ENCODE results near the gene ABR.

Gene ABR

GRCh38 chr17:1180958-1181752 is 1.4 kb upstream of the ABR start:
- Histone ChIP-seq H3K36me3 (ENCODE audit: control insufficient read depth, insufficient read depth, low read length) (no peaks in the 10 kb centered on the region), H3K4me3 (ENCODE audit: low read length) (no peak overlapping the region), H3K4me1 (ENCODE audit: control insufficient read depth, insufficient read depth, low read length) (peaks cover 5% of the 10 kb centered on the region), H3K27me3 (ENCODE audit: control insufficient read depth, insufficient read depth, low read length) (peaks cover 58% of the 10 kb centered on the region), H3K9me3 (ENCODE audit: control insufficient read depth, low read length) (no peaks in the 10 kb centered on the region), H3K9ac (ENCODE audit: low read length) (no peak overlapping the region)

GRCh38 chr17:1179112-1179817 is 516 bp downstream of the ABR start:
- peaks cover 5% of the 10 kb centered on the region for H3K4me1 ChIP-seq (ENCODE audit: control insufficient read depth, insufficient read depth, low read length)
- H3K36me3 ChIP-seq (ENCODE audit: control insufficient read depth, insufficient read depth, low read length), result no peaks in the 10 kb centered on the region
- H3K9ac ChIP-seq (ENCODE audit: low read length), result no peak overlapping the region
- no peaks in the 10 kb centered on the region for H3K9me3 ChIP-seq (ENCODE audit: control insufficient read depth, low read length)
- H3K27me3 ChIP-seq (ENCODE audit: control insufficient read depth, insufficient read depth, low read length), result peaks cover 59% of the 10 kb centered on the region
- H3K4me3 ChIP-seq (ENCODE audit: low read length), result no peak overlapping the region

DNA sequence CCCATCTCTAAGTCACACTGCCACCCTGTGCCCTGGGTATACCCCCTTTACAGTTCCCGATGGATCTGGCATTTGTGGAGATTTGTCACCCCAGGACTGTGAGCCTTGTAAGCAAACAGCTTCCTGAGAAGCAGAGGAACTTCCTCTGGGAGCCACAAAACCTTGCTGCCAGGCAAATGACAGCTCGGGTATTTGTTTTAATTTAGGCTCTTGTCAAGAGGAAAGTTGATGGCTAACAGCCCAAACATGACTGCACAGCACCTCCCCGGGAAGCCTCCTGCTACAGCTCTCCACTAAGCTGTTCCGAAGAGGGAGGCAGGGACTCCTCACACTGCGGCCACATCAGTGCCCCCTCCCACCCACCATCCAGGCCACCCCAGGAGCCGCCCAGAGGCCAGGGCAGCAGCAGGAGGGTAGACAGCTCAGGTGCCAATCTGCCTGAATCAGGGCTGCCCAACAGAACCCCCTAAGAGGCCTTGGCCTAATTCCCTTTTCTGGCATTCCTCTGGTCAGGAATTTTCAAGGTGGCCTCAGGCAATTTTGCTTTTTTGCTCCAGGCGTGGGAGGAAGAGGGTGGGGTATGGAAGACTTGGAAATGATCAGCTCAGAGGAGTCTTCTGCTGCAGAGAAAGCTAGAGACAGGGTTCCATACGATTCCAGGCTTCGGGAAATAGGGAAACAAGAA is 2.6 kb downstream of the ABR start:
- Histone ChIP-seq H3K36me3 (ENCODE audit: control insufficient read depth, insufficient read depth, low read length) (no peaks in the 10 kb centered on the region), H3K4me3 (ENCODE audit: low read length) (no peak overlapping the region), H3K27me3 (ENCODE audit: control insufficient read depth, insufficient read depth, low read length) (peaks cover 54% of the 10 kb centered on the region), H3K9ac (ENCODE audit: low read length) (no peak overlapping the region), H3K4me1 (ENCODE audit: control insufficient read depth, insufficient read depth, low read length) (peaks cover 5% of the 10 kb centered on the region), H3K9me3 (ENCODE audit: control insufficient read depth, low read length) (no peaks in the 10 kb centered on the region)

- Histone ChIP-seq H3K4me3 (ENCODE audit: low read length) (no peak overlapping the region), H3K9ac (ENCODE audit: low read length) (no peak overlapping the region), H3K27me3 (ENCODE audit: control insufficient read depth, insufficient read depth, low read length) (peaks cover 38% of the 10 kb centered on the region), H3K36me3 (ENCODE audit: control insufficient read depth, insufficient read depth, low read length) (no peaks in the 10 kb centered on the region), H3K9me3 (ENCODE audit: control insufficient read depth, low read length) (no peaks in the 10 kb centered on the region), H3K4me1 (ENCODE audit: control insufficient read depth, insufficient read depth, low read length) (peaks cover 5% of the 10 kb centered on the region)
Measured at GRCh38 chr17:1174263-1174880, 5.4 kb downstream of the ABR start.

- H3K9ac ChIP-seq (ENCODE audit: low read length), result no peak overlapping the region
- H3K27me3 ChIP-seq (ENCODE audit: control insufficient read depth, insufficient read depth, low read length), result peaks cover 33% of the 10 kb centered on the region
- H3K9me3 ChIP-seq (ENCODE audit: control insufficient read depth, low read length), result no peaks in the 10 kb centered on the region
- no peak overlapping the region for H3K4me3 ChIP-seq (ENCODE audit: low read length)
- no peaks in the 10 kb centered on the region for H3K36me3 ChIP-seq (ENCODE audit: control insufficient read depth, insufficient read depth, low read length)
- peaks cover 2% of the 10 kb centered on the region for H3K4me1 ChIP-seq (ENCODE audit: control insufficient read depth, insufficient read depth, low read length)
Measured at GRCh38 chr17:1173432-1174262, 6.1 kb downstream of the ABR start.

DNA sequence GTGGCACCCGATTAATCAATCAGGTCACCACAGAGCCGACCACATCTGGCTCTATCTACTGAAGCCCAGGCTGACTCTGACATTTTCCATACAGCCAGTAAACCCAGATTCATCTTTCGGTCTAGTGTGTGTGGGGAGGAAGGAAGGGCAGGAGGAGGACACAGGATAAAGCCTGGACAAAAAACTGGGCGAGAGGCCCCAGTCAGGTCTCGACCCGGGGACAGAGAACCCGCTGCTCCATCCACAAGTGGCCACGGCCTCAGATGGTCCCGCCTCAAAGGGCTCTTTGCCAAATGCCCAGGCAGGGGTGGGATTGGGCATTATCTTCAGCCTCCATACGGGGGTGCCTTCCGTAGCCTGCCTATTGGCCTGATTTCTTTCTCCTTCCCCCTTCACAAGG is 7.8 kb downstream of the ABR start:
- H3K4me3 ChIP-seq (ENCODE audit: low read length), result no peak overlapping the region
- no peaks in the 10 kb centered on the region for H3K4me1 ChIP-seq (ENCODE audit: control insufficient read depth, insufficient read depth, low read length)
- no peak overlapping the region for H3K9ac ChIP-seq (ENCODE audit: low read length)
- peaks cover 29% of the 10 kb centered on the region for H3K27me3 ChIP-seq (ENCODE audit: control insufficient read depth, insufficient read depth, low read length)
- no peaks in the 10 kb centered on the region for H3K9me3 ChIP-seq (ENCODE audit: control insufficient read depth, low read length)
- H3K36me3 ChIP-seq (ENCODE audit: control insufficient read depth, insufficient read depth, low read length), result no peaks in the 10 kb centered on the region

DNA sequence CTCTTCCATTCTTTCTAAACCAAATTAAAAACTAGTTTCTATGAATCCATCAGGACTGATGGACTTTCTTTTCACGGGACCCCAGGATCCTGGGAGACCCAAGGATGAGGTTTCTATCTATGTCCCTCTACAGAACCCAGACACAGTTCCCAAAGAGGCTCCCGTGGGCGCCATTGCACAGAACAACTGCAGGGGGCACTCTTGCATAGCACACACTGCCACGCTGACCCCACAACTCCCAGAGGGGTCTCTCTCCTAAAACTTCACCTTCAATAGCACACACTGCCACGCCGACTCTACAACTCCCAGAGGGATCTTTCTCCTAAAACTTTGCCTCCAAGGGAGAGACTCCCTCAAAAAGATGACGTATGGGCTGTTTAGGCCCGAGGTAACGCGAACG is 9.0 kb downstream of the ABR start:
- Histone ChIP-seq H3K4me1 (ENCODE audit: control insufficient read depth, insufficient read depth, low read length) (no peaks in the 10 kb centered on the region), H3K27me3 (ENCODE audit: control insufficient read depth, insufficient read depth, low read length) (peaks cover 23% of the 10 kb centered on the region), H3K9ac (ENCODE audit: low read length) (no peak overlapping the region), H3K36me3 (ENCODE audit: control insufficient read depth, insufficient read depth, low read length) (no peaks in the 10 kb centered on the region), H3K4me3 (ENCODE audit: low read length) (no peak overlapping the region), H3K9me3 (ENCODE audit: control insufficient read depth, low read length) (no peaks in the 10 kb centered on the region)

GRCh38 chr17:1169929-1170312 is 9.9 kb downstream of the ABR start:
- Histone ChIP-seq H3K9ac (ENCODE audit: low read length) (no peak overlapping the region), H3K4me3 (ENCODE audit: low read length) (no peak overlapping the region), H3K9me3 (ENCODE audit: control insufficient read depth, low read length) (no peaks in the 10 kb centered on the region), H3K4me1 (ENCODE audit: control insufficient read depth, insufficient read depth, low read length) (no peaks in the 10 kb centered on the region), H3K36me3 (ENCODE audit: control insufficient read depth, insufficient read depth, low read length) (no peaks in the 10 kb centered on the region), H3K27me3 (ENCODE audit: control insufficient read depth, insufficient read depth, low read length) (peaks cover 23% of the 10 kb centered on the region)

GRCh38 chr17:1169221-1169928 is 10.4 kb downstream of the ABR start:
- Histone ChIP-seq H3K9ac (ENCODE audit: low read length) (no peak overlapping the region), H3K27me3 (ENCODE audit: control insufficient read depth, insufficient read depth, low read length) (peaks cover 23% of the 10 kb centered on the region), H3K4me1 (ENCODE audit: control insufficient read depth, insufficient read depth, low read length) (no peaks in the 10 kb centered on the region), H3K4me3 (ENCODE audit: low read length) (no peak overlapping the region), H3K9me3 (ENCODE audit: control insufficient read depth, low read length) (no peaks in the 10 kb centered on the region), H3K36me3 (ENCODE audit: control insufficient read depth, insufficient read depth, low read length) (no peaks in the 10 kb centered on the region)

- H3K27me3 ChIP-seq (ENCODE audit: control insufficient read depth, insufficient read depth, low read length), result peaks cover 23% of the 10 kb centered on the region
- H3K4me1 ChIP-seq (ENCODE audit: control insufficient read depth, insufficient read depth, low read length), result no peaks in the 10 kb centered on the region
- no peak overlapping the region for H3K9ac ChIP-seq (ENCODE audit: low read length)
- H3K36me3 ChIP-seq (ENCODE audit: control insufficient read depth, insufficient read depth, low read length), result no peaks in the 10 kb centered on the region
- H3K4me3 ChIP-seq (ENCODE audit: low read length), result no peak overlapping the region
- no peaks in the 10 kb centered on the region for H3K9me3 ChIP-seq (ENCODE audit: control insufficient read depth, low read length)
Measured at GRCh38 chr17:1168533-1169220, 11.1 kb downstream of the ABR start.
